Pons (tissue), 1 donor: ENCODE measurements around the gene LRRC3.

Experiments
- DNase-seq: peaks from one replicate; pipeline ENCODE4 v3.0.0-alpha.2; 2016; ENCODE audit warnings: low spot score

The LRRC3 gene

DNA sequence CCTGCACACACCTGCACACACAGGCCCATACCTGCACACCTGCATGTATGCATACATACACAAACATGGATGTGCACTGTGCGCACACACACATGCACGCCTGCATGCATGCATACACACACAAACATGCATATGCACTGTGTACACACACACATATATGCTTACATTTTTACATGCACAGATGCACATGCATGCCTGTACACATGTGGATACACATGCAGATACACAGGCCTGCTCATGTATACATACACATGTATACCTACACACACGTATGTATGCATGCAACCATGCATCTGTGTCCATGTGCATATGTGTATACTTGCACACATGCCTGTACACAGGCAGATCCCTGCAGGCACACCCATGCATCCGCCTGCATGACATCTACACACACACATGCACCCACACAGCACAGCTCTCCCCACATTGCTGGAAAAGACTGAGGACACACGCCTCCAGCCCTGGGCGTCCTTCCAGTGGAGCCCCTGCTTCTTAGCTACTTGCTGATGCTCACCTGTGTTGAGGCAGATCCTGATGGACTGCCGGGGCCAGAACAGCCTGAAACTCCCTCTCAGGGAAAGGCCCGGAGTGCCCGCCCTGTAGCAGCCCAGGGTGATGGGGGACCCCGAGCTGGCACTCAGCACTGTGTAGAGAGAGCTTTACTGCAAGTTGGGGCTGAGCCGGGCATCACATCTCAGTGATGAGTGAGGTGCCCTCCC lies 56.1 kb downstream of the LRRC3 start:
- DNase-seq: no peak
